Thymus (tissue), 11 donors: Measurements from ENCODE around the gene UGT1A10. TPM values are rescaled to one million over a fixed set of nuclear protein-coding genes. Genes with fewer than 3 reads are reported as not detected.

ENCODE experiments used
- DNase-seq, 9 donors: peaks; one replicate each; pipeline ENCODE4 v3.0.0-alpha.2; 2013; ENCODE audit warnings: low spot score in 9 of 9, low read depth in 6 of 9, missing footprints in 1 of 9
- H3K27ac ChIP-seq, 2 donors: one replicate each; pipeline ENCODE4 v1.5.1; 2013; ENCODE audit warnings: control low read depth in 1 of 2, low read depth in 1 of 2, low read length in 1 of 2, mild to moderate bottlenecking in 1 of 2, moderate library complexity in 1 of 2
- H3K27me3 ChIP-seq, 2 donors: one replicate each; pipeline ENCODE4 v1.5.1; 2013; ENCODE audit warnings: low read length in 1 of 2; ENCODE audit not compliant: control insufficient read depth in 2 of 2, insufficient read depth in 1 of 2
- H3K36me3 ChIP-seq, 2 donors: one replicate each; pipeline ENCODE4 v1.5.1; 2013; ENCODE audit warnings: low read length in 1 of 2, mild to moderate bottlenecking in 1 of 2, moderate library complexity in 1 of 2; ENCODE audit not compliant: control insufficient read depth in 2 of 2, insufficient read depth in 2 of 2
- H3K4me1 ChIP-seq, 2 donors: one replicate each; pipeline ENCODE4 v1.5.1; 2013; ENCODE audit warnings: low read length in 2 of 2; ENCODE audit not compliant: control insufficient read depth in 2 of 2, insufficient read depth in 2 of 2
- H3K4me3 ChIP-seq, 2 donors: one replicate each; pipeline ENCODE4 v1.5.1; 2013; ENCODE audit warnings: low read length in 2 of 2, control low read depth in 1 of 2, mild to moderate bottlenecking in 1 of 2
- H3K9me3 ChIP-seq, 2 donors: one replicate each; pipeline ENCODE4 v1.5.1; 2013; ENCODE audit warnings: low read length in 1 of 2, mild to moderate bottlenecking in 1 of 2; ENCODE audit not compliant: control insufficient read depth in 2 of 2, insufficient read depth in 1 of 2
- WGBS: extraction: QIAGEN DNeasy Blood & Tissue Kit; methylation state at CpG from one replicate; pipeline ENCODE4 v1.1.7; 2013; 5-methylcytosine and 5-hydroxymethylcytosine counted together
- polyA plus RNA-seq: library from polyadenylated mRNA; stranded (reverse); fragments of 200-250 nt; gene quantifications from one replicate; pipeline ENCODE4 v1.2.3, GENCODE V29; 2013
- total RNA-seq: library from RNA; stranded (reverse); fragments of 120-200 nt; gene quantifications from one replicate; pipeline ENCODE4 v1.2.4, GENCODE V29; 2013
- donor health status: healthy.

Gene UGT1A10
- total and polyA plus RNA-seq, 2 donors: 0.09 to 0.39 TPM

DNA sequence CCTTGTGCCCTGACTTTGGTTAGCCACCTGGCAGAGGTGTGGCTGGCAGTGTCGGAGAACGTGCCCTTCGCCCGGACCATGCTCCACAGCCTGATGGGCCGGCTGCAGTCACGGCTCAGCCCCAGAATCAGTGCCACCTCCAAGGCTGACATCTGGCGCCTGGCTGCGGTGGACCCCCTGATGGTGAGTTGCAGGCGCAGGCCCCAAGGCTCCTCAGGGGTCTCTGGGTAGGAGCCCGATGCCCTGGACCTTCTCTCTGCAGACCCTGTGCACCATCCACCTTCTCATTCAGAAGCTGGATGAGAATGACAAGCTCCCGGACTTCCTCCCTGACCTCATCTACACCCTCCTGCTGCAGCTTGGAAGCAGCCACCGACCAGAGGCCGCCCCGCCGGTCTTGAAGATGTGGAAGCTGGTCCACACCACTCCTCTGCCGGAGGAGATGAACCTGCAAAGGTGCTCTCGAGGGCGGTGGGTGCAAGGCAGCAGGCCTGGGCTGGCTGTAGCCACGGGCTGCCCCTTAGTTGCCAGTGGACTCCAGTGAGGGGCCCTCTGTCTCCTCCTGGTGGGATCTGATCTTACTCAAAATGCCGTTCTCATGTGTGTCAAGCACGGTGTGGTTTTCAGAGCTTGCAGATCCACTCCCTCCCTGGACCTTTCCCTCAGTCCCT is 186.0 kb downstream of the UGT1A10 start:
- H3K9me3 ChIP-seq: no peaks in the 10 kb centered on the region
- no peak overlapping the region for H3K4me3 ChIP-seq
- no peaks in the 10 kb centered on the region for H3K27me3 ChIP-seq
- H3K27ac ChIP-seq: no peak overlapping the region
- WGBS: 94% methylated on average over 21 of the region's 21 CpGs
- H3K4me1 ChIP-seq: no peaks in the 10 kb centered on the region
- H3K36me3 ChIP-seq: no peaks in the 10 kb centered on the region
- DNase-seq: no peak

Other genes with a start within 250 kb of the UGT1A10 start
- 16.1 TPM for gene USP40, start 69.7 kb upstream of the UGT1A10 start, total RNA-seq
- gene USP40, start 69.7 kb upstream of the UGT1A10 start, polyA plus RNA-seq: 26.7 TPM
- 0.24 TPM for gene UGT1A8, start 18.8 kb upstream of the UGT1A10 start, total RNA-seq
- 2.6 TPM for gene UGT1A8, start 18.8 kb upstream of the UGT1A10 start, polyA plus RNA-seq
- gene UGT1A9, start 35.5 kb downstream of the UGT1A10 start, total RNA-seq: 0.09 TPM
- 0.27 TPM for gene UGT1A9, start 35.5 kb downstream of the UGT1A10 start, polyA plus RNA-seq
- gene UGT1A7, start 45.5 kb downstream of the UGT1A10 start, total RNA-seq: 0.19 TPM
- gene UGT1A7, start 45.5 kb downstream of the UGT1A10 start, polyA plus RNA-seq: 0.11 TPM
- gene UGT1A6, start 56.4 kb downstream of the UGT1A10 start, total RNA-seq: 1.1 TPM
- 4.5 TPM for gene UGT1A6, start 56.4 kb downstream of the UGT1A10 start, polyA plus RNA-seq
- gene UGT1A5, start 76.5 kb downstream of the UGT1A10 start, total RNA-seq: 0.09 TPM
- gene UGT1A5, start 76.5 kb downstream of the UGT1A10 start, polyA plus RNA-seq: 0.14 TPM
- gene UGT1A4, start 82.3 kb downstream of the UGT1A10 start, total RNA-seq: 0.09 TPM
- gene UGT1A4, start 82.3 kb downstream of the UGT1A10 start, polyA plus RNA-seq: 0.34 TPM
- not detected for gene UGT1A3, start 92.6 kb downstream of the UGT1A10 start, total RNA-seq
- not detected for gene UGT1A3, start 92.6 kb downstream of the UGT1A10 start, polyA plus RNA-seq
- 0.09 TPM for gene UGT1A1, start 123.8 kb downstream of the UGT1A10 start, total RNA-seq
- 0.32 TPM for gene UGT1A1, start 123.8 kb downstream of the UGT1A10 start, polyA plus RNA-seq
- 0.71 TPM for gene MROH2A, start 141.9 kb downstream of the UGT1A10 start, total RNA-seq
- gene MROH2A, start 141.9 kb downstream of the UGT1A10 start, polyA plus RNA-seq: 0.39 TPM
- gene HJURP, start 218.1 kb downstream of the UGT1A10 start, total RNA-seq: 29.7 TPM
- 5.8 TPM for gene HJURP, start 218.1 kb downstream of the UGT1A10 start, polyA plus RNA-seq